GM18502 (cell line): Measurements from ENCODE around the gene SSU72.

ENCODE experiments used
- ATAC-seq: cut with Tn5 transposase; IDR thresholded peaks from one replicate; pipeline ENCODE4 v1.9.1; 2021; ENCODE audit warnings: mild to moderate bottlenecking; ENCODE audit not compliant: unreplicated experiment, poor library complexity

Gene SSU72

DNA sequence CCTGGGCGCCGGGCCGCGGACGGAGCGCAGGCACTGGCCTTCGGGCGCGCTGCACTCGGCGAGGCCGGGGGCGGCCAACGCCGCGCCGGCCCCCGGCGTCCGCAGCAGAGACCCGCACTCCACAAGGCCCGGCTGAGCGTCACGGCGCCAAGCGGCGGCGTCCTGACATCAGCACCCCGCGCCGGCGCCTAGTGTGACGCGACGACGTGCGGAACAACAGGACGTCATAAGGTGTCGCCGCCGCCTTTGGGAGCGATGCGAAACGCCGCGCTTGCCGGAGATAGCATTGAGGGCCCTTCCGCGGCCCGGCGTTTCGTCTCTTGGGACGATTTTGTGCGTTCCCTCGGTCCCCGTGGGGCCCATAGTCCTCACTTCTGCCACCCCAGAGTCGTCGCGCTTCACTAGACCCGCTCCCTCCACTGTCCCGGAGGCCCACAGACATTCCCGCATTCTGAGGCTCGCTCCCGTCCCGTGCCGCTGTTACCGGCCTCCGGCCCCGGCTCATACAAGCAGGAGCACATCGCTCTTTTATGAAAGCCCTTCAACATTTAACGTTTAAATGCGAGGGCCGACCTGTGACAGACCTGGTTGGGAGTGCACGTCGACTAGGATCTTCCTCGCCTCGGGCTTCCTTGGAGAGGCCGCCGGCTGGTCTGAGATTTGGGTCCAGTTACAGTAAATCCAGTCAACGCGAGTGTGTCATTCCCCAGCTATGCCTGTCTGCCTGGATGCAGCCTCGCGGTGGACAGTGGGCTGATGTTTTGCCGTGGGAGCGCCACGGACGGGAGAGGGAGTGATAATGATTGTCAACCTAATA, at the start of gene SSU72:
TSS of gene SSU72 (minus strand) at position 143 of the 817 bp plus-strand sequence. CDS start 306 bp downstream, outside the sequence.
- ATAC-seq, result peak; percentile 89

DNA sequence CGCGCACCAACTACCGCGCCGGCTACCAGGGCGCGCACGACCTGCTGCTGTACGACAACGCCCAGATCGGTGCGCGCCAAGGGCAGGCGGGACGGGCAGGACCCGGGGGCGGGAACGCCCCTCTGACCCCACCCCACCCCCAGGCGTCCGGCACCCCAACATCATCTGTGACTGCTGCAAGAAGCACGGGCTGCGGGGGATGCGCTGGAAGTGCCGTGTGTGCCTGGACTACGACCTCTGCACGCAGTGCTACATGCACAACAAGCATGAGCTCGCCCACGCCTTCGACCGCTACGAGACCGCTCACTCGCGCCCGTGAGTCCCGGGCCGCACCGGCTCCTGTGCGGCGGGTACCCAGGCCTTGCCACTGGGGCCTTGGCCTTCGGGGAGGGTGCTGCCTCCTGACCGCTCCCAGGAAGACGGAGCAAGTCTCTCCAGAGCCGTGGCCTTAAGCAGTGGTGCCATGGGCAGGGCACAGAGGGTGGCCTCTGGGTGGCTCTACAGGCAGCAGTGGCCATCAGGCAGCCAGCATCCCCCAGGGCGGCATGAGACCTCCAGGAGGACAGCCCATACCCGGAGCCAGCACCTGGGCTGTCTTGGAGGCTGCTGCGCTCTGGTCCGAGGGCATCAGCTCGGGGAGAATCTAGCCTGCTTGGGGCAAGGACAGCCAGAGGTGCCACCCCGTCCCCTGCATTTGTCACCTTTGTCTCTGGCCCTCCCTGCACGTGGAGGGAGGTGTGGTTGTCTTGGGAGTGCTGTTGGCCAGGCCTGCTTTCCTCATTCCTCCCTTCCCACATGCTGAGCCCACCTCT, 49.2 kb upstream of the SSU72 start:
- no peak for ATAC-seq

DNA sequence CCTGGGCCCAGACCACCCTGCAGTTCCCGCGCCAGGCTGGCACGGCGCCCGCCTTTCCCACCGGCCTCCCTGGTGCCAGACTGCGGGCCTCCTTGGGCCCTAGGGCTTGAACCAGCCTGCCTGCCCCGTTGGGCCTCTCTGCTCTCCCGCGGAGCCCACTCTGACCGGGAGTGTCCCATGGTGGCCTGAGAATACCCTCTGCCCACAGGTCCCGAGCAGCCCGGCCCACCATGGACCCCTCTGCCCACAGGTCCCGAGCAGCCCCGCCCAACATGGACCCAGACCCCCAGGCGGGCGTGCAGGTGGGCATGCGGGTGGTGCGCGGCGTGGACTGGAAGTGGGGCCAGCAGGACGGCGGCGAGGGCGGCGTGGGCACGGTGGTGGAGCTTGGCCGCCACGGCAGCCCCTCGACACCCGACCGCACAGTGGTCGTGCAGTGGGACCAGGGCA, 48.5 kb upstream of the SSU72 start:
- no peak for ATAC-seq

DNA sequence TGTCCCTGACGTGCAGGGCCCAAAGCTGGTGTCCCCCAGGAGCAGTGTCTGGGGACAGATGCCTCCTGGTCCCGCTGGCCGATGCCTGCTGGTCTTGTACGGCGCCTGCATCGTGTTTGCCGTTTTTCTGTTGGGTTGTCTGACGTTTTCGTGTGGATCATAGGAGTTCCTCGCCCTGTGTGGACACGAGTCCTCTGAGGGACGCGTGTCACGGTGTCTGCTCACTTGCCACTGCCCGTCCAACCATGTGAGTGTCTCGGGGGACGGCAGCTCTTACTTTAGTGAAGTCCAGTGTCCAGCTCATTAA, 48.1 kb upstream of the SSU72 start:
- ATAC-seq, result no peak

DNA sequence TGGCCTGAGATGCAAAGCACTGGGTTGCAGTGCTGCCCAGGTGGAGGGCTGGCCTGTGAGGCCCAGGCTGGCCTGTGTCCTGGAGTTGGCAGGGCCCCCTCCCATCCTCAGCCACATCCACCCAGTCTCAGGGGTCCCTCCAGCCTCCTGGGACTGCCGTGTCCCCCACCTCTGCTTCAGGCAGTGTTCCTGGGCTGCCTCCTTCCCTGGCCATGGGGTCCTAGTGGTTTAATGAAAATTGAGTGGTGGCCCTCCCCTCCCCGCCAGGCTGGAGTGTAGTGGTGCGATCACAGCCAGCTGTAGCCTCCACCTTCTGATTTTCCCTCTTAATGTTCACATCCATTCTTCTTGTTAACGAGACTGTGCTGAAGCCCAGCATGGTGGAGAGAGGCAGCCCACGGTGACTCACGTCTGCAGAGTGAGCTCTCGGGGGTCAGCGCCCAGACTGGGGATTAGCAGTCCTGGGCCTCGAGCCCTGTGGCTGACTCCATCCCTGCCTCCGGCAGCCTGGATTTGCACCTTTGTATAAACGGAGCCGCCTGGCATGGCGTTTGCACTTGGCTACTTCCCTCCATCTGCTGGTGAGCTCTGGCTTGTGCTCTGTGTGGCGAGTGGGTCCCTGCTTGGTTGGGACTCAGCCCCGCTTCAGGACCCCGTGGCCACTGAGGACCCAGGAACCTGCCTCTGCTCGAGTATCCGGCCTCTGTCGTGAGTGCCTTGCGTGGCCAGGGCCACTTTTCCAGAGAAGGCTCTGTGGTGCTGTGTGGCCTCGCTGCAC, 47.5 kb upstream of the SSU72 start:
- no peak for ATAC-seq

DNA sequence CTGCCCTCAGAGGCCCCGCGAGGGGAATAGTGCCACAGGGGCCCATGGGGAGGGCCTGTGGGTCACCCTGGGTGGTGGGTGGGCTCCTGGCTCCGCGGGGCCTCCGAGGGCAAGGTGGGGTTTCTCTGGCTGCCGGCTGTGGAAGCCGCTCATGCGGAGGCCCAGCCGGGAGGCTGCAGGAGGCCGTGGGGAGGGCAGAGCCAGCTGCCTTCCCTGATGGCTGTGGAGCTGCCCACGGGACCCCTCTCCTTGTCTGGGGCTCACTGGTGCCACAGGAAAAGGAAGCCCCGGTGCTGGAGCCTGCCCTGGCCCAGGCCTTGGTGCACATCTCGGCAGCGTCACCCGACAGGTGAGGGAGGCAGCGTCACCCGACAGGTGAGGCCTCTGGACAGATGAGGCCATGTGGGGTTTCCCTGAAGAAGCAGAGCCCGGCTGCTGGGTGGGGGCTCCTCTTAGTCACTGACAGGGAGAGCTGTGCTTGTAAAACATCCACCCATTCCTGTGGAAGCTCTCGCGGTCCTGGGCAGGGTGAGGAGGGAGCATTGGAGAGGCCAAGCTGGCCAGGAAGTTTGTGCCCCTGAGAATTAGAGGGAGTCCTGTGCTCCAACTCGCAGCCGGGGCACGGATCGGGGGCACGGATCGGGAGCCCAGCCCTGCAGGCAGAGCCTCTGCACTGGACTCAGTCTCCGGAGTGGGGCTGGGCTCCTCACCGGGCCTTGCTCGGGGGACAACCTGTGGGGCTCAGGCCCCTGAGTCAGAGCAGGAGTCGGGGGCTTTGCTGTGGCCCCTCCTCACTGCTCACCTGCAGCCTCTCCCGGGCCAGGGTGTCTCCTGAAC, 46.7 kb upstream of the SSU72 start:
- no peak for ATAC-seq

DNA sequence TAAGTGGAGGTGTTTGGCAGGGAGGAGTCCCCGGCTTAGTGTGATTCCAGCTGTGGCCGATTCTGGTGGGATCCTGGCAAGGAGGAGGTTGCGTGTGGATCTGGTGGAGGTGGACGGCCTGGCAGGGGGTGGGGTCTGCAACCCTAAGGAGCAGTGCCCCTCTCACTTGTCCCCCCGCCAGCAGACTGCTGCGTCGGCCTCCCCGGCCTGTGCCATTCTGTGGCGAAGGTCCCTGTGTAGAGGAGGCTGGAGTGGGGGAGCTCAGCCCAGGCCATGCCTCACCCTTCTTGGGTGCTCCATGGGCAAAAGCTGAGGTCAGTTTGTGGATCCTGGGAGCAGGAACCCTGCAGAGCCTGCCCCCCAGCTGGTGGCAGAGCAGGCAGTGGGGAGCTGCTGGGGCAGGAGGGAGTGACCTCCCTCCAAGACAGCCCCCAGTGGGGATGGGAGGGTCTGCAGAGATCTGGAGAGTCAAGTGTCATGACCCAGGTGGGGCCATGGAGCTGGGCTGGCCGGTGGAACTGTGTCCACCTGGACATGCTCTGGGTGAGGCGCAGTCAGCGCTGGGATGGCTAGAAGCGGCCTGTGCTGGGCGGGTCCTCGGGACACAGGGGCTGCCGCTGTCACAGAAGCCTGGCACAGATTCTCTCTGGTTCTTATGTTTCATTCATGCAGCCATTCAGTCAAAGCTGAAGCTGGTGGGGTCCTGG, 45.9 kb upstream of the SSU72 start:
- ATAC-seq, result no peak

DNA sequence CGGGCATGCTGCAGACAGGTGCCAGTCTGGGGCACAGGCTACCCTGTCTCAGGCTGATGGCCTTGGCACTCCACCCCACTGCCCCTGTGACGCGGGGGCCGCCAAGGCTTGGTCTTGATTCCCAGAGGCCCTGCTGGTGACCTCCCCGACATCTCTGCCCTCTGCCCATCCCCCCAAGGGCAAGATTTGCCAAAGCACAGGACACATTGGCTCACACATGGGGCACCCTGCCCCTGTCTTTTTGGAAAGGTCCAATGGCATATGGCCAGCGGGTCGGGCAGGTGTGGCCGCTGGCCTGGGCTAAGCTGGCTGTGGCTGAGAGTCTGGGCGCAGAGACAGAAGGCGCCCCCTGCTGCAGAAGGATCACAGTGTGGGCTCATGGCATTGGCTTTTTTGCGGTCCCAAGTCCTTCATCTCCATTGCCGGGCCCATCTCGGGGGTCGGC, 45.3 kb upstream of the SSU72 start:
- no peak for ATAC-seq

DNA sequence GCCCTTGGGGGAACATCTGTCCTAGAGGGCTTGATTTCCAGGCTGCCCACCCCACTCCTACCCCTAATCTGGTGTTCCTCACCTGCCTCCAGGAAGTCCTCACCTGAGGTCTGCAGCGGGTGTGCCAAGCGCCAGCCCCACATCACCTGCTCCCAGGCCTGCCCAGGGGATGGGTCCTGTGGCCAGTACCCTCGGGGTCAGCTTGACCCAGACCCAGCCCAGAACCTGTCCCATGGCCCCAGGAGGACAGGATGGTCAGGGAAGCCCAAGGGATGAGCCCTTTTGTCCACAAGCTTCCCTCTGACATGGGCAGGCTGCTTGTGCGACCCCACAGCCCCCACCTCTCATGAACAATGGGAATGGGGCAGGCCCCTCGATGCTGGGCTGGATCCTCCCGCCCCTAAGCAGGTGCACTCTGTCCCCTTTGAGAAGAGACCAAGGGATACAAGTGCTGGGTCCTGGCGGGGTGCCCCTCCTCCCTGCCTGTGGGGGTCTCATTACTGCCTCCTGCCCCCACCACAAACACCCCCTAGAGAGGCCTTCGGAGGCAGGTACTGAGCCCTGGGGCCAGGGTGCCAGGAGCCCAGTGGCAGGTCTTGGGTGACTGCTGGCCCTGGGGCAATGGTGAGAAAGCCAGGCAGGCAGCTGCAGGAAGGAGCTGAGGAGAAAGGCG, 43.9 kb upstream of the SSU72 start:
- ATAC-seq, result no peak

DNA sequence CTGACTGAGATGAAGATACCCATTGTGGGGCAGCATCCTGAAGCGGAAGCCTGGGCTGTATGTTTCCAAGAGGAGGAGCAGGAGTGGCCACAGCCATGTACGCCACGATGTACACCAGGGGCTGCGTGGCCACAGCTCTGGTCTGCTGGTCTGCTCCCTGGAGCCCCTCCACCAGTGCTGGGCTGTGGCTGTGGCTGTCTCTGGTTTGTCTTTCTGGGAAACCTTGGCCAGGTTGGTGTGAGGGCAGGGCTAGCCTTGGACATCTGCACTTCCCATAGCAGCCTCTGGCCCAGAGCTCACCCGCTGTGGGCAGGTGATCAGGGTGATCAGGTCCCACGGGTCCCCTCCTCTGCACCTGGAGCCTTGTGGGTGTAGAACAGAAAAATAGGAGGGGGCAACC, 43.3 kb upstream of the SSU72 start:
- no peak for ATAC-seq

DNA sequence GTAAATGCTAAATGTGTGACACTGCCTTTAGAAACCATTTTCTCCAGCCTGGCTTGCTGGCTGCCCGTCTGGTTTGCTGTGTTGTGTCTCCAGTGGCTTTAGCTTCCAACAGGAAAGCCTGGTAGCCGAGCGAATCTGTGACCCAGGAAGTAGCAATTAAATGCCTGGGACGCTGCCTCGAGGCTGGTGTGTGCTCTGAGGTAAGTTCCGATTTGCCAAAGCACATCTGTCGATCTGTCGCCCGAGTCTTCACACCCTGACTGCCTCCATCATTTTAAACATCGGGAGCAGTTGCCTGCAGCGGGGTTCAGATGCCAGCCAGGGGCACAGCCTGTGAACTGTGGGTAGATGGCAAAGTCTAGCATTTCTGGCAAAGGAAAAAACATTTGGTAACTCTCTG, 42.9 kb upstream of the SSU72 start:
- no peak for ATAC-seq

DNA sequence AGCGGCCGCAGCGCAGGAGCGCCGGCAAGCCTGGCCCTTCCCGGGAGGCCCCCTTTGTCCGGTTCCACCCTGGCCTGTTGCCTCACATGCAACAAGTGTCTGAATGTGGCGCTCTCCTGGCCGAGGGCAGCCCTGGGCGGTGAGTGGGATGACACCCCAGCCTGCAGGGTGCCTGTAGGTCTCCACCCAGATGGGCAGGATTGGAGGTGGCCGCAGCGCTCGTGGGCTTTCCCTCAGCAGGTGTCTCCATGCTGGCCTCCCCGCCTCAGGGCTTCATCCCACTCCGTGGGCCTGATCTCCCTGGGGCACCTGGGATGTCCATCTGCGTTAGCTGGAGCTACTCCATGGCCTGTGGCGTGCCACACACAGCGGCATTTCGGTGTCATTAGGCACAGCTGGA, 42.2 kb upstream of the SSU72 start:
- ATAC-seq, result no peak

DNA sequence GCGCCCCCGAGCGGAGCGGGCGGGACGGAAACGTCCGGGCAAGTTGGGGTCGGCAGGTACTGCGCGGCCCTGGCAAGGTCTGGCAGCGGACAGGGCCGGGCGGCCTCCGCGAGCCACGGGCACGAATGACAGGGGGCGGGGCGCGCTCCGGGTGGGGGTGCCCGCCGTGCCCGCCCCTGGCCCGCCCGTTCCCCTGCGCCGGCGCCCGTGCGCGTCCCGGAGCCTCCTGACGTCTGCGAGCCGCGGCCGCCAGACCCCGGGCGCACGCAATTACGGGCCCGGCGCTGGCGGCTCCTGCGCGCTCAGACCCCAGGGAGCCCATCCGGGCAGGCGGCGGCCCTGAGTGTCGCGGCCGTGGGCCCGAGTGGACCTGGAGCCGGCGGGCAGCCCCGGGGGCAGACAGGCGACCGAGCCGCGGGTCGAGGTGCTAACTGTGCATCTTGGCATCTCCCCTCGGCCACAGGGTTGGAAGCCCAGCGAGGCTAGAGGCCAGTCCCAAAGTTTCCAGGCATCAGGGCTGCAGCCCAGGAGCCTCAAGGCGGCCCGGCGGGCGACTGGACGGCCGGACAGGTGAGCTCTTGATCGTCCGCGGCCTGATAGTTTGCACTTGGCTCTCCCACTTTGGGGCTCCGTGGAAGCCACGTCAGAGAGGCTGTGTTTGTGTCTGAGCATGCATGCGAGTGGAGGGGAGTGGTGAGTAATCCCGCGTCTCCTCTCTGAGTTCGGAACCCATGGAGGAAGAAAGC, 41.6 kb upstream of the SSU72 start:
- peak; percentile 29 for ATAC-seq

DNA sequence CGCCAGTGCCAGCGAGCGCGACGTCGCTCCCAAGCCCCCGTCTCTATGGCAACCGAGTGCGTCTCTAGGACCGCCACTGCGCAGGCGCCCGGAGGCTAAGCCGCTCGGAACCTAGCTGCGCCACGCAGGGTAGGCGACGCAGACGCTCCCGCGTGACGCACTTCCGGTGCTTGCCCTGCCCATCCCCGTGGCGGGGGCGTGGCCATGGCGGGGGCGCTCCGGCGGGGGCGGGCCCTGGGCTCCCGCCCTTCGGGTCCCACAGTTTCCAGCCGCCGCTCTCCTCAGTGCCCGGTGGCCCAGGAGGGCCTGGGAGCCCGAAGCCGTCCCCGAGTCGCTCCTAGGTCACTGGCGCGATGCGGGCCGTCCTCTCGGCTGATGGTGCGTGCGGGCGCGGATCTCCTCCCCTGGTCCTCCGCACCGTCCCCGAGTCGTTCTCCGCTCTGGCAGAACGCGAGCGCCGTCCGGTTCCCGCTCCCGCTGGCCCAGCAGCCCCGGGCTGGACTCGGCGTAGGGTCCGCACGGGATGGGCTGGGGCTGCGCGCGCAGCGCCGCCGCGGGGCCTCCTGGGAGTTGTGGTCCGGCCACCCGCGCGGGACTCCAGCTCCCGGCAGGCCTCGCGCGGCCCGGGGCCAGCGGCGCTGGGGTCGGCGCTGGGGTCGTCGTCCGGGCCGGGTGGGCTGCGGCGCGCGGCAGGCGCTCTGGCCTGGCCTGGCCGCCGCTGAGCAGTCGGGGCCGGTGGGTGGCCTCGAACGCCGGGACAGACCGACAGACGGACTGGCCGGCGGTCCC, 40.8 kb upstream of the SSU72 start, which contains the start of gene MIB2:
TSS of gene MIB2 (plus strand) at position 245 of the 789 bp plus-strand sequence. CDS start 7,953 bp downstream, outside the sequence.
- ATAC-seq, result peak; percentile 83

DNA sequence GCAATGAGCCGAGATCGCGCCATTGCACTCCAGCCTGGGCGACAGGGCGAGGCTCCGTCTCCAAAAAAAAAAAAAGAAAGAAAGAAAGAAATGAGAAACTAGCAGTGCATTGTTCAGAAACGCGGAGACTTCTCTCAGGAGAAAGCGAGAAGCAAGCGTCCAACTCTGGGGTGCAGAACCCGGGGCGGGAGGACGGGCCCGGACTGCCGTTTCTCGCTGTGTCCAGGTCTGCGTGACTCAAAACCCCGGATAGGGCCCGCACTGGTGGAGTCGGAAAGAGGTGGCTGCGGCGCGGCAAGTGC, 40.2 kb upstream of the SSU72 start:
- no peak for ATAC-seq

DNA sequence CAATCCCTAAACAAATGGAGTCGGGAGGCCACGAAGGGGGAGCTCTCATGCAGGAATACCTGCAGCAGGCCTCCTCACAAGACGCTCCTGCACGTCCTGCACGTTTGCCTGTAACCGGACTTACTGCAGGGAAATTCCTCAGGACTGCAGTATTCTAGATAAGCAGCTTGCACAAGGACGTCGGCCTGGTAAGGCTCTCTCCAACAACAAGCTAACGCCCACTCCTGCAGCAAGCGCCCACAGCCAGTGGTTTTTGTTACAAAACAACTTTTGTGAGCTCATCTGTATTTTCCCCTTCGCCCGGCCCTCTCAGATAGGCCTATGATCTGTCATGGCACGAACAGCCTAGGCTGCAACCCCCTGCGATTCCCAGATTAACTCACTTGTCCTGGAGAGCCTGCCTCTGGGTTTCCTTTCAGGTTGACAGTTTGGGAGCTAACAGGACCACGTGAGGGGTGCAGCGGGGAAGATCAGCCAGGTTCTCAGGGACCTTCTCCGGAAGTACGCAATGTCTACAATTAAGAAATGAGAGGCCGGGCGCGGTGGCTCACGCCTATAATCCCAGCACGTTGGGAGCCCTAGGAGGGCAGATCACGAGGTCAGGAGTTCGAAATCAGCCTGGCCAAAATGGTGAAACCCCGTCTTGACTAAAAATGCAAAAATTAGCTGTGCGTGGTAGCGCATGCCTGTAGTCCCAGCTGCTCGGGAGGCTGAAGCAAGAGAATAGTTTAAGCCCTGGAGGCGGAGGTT, 39.7 kb upstream of the SSU72 start:
- no peak for ATAC-seq
